Upper lobe of right lung (tissue), 1 donor: Measurements from ENCODE around the gene COPG2. TPM values are rescaled to one million over a fixed set of nuclear protein-coding genes. Genes with fewer than 3 reads are reported as not detected.

Experiments used
- ATAC-seq: fragments of 200-7000 bp; cut with Tn5 transposase; one replicate; pipeline ENCODE4 v1.9.1; 2020; ENCODE audit warnings: mild to moderate bottlenecking, moderate library complexity
- DNase-seq: peaks from one replicate; pipeline ENCODE4 v3.0.0-alpha.2; 2020
- H3K27ac ChIP-seq: fragments of 200-600 bp; one replicate; pipeline ENCODE4 v1.8.0; 2022
- H3K27me3 ChIP-seq: fragments of 200-600 bp; one replicate; pipeline ENCODE4 v1.8.0; 2022; ENCODE audit warnings: mild to moderate bottlenecking
- H3K36me3 ChIP-seq: fragments of 200-600 bp; one replicate; pipeline ENCODE4 v1.8.0; 2022
- H3K4me1 ChIP-seq: fragments of 200-600 bp; one replicate; pipeline ENCODE4 v1.8.0; 2022
- H3K4me3 ChIP-seq: fragments of 200-600 bp; one replicate; pipeline ENCODE4 v1.8.0; 2022; ENCODE audit warnings: mild to moderate bottlenecking
- H3K9me3 ChIP-seq: fragments of 200-600 bp; one replicate; pipeline ENCODE4 v1.8.0; 2022
- CTCF ChIP-seq: fragments of 200-600 bp; IDR thresholded peaks from one replicate; pipeline ENCODE4 v1.8.0; 2022; ENCODE audit warnings: antibody characterized with exemption
- intact Hi-C: fragments of 100-400 bp; cut with DNase I; formaldehyde crosslinking; loops from one replicate; pipeline ENCODE4 v1.11.0; 2022
- long read RNA-seq: library from polyadenylated mRNA; unstranded; transcript quantifications from one replicate; pipeline ENCODE4 v2.0.0, GENCODE V29; 2021
- total RNA-seq: library from RNA; stranded (reverse); fragmentation: NEBNext Ultra II Directional; extraction: Animal tissue kit (Norgen Biotek cat#: 25700); gene quantifications from one replicate; pipeline ENCODE4 v1.2.1, GENCODE V29; 2021
- donor health status: DM: no; HTN: yes; CAD: no; lungs with severe emphysema.

The COPG2 gene
- 16.3 TPM for total RNA-seq
- long read RNA-seq, transcript COPG2-202 (24 exons, 3,134 nt): major isoform, 12 of 18 reads
- long read RNA-seq, partial matches to known transcripts: 2 of 18 reads
- long read RNA-seq, other reads (novel, unspliced or antisense): 4 of 18 reads

GRCh38 chr7:130668258-130669084 is at the start of gene COPG2:
TSS of gene COPG2 (minus strand) at chr7:130668748. CDS start at chr7:130668668, 80 bp downstream.
- Histone ChIP-seq H3K4me1 (peaks cover 8% of the 10 kb centered on the region), H3K36me3 (no peaks in the 10 kb centered on the region), H3K9me3 (no peaks in the 10 kb centered on the region), H3K4me3 (peak within 1 kb of the TSS; percentile 86), H3K27ac (peak within 1 kb of the TSS; percentile 78), H3K27me3 (no peaks in the 10 kb centered on the region)
- ATAC-seq (peak; percentile 99), DNase-seq (peak; percentile 93)
- no peak for TF ChIP-seq CTCF
- intact Hi-C loops: no loop called here

- Histone ChIP-seq H3K4me1 (no peaks in the 10 kb centered on the region), H3K4me3 (no peak overlapping the region), H3K27me3 (no peaks in the 10 kb centered on the region), H3K36me3 (no peaks in the 10 kb centered on the region), H3K27ac (no peak overlapping the region), H3K9me3 (no peaks in the 10 kb centered on the region)
- TF ChIP-seq CTCF: no peak
- intact Hi-C loops: no loop called here
- ATAC-seq (no peak), DNase-seq (no peak)
These were observed 43.9 kb upstream of the COPG2 start for GRCh38 chr7:130712416-130712815.

GRCh38 chr7:130708766-130709165 is 40.2 kb upstream of the COPG2 start:
- Histone ChIP-seq H3K27me3 (no peaks in the 10 kb centered on the region), H3K4me1 (no peaks in the 10 kb centered on the region), H3K9me3 (no peaks in the 10 kb centered on the region), H3K27ac (no peak overlapping the region), H3K36me3 (no peaks in the 10 kb centered on the region), H3K4me3 (no peak overlapping the region)
- intact Hi-C loops: no loop called here
- no peak for TF ChIP-seq CTCF
- DNase-seq (no peak), ATAC-seq (no peak)

GRCh38 chr7:130708001-130708400 is 39.5 kb upstream of the COPG2 start:
- TF ChIP-seq CTCF: no peak
- ATAC-seq: no peak
- intact Hi-C loops: no loop called here

GRCh38 chr7:130703851-130704250 is 35.3 kb upstream of the COPG2 start:
- no peak for ATAC-seq
- no peak for DNase-seq
- Histone ChIP-seq H3K36me3 (no peaks in the 10 kb centered on the region), H3K4me3 (no peak overlapping the region), H3K9me3 (no peaks in the 10 kb centered on the region), H3K27ac (no peak overlapping the region), H3K4me1 (no peaks in the 10 kb centered on the region), H3K27me3 (no peaks in the 10 kb centered on the region)
- no peak for TF ChIP-seq CTCF
- intact Hi-C loops: no loop called here

More at GRCh38 chr7:130708001-130708400, 39.5 kb upstream of the COPG2 start:
- H3K9me3 ChIP-seq: no peaks in the 10 kb centered on the region
- no peak for DNase-seq
- no peaks in the 10 kb centered on the region for H3K36me3 ChIP-seq
- no peak overlapping the region for H3K4me3 ChIP-seq
- no peak overlapping the region for H3K27ac ChIP-seq
- no peaks in the 10 kb centered on the region for H3K27me3 ChIP-seq
- no peaks in the 10 kb centered on the region for H3K4me1 ChIP-seq
